ENCODE data around the gene RAI2. TPM values are rescaled to one million over a fixed set of nuclear protein-coding genes. Genes with fewer than 3 reads are reported as not detected.

RAI2 gene
- total RNA-seq, 6 donors from 2014 or later = 13.6 to 28.1 (median 19.1) TPM

DNA sequence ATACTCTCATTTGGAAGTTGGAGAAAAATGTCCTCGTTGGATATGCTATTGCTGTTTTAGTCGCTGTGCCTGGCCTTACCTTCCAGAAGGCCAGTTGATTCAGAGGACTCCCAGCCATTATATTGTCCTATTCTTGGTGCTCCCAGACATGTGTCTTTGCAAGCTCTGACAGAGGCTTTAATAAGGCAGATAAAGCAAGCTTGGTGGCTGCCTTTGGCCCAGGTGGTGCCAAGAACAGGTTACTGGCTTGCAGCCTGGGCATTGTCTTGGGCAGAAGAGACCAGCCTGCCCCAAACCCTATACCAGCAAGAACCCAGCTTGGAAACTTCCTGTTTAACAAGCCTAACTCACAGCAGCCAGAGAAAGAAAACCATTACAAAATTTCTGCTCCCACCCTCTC lies 16.9 kb downstream of the RAI2 start:
- H3K9me3 ChIP-seq = no peaks in the 10 kb centered on the region
- no peak for DNase-seq
- TF ChIP-seq POLR2AphosphoS5 (IDR thresholded peaks at IDR 0.05) = no peak
- peaks cover 0 to 15% (median 4%) of the 10 kb centered on the region in 4 donors for H3K4me1 ChIP-seq
- H3K4me3 ChIP-seq = no peak overlapping the region
- WGBS, 2 donors = 58 to 63% methylated on average over 2 of the region's 2 CpGs
- H3K27ac ChIP-seq = peak overlapping the region in 1 of 4 donors; percentile 24
- no peaks in the 10 kb centered on the region for H3K36me3 ChIP-seq
- no peak for ATAC-seq (ENCODE audit: low FRiP score in 2 of 2)
- H3K27me3 ChIP-seq = no peaks in the 10 kb centered on the region

DNA sequence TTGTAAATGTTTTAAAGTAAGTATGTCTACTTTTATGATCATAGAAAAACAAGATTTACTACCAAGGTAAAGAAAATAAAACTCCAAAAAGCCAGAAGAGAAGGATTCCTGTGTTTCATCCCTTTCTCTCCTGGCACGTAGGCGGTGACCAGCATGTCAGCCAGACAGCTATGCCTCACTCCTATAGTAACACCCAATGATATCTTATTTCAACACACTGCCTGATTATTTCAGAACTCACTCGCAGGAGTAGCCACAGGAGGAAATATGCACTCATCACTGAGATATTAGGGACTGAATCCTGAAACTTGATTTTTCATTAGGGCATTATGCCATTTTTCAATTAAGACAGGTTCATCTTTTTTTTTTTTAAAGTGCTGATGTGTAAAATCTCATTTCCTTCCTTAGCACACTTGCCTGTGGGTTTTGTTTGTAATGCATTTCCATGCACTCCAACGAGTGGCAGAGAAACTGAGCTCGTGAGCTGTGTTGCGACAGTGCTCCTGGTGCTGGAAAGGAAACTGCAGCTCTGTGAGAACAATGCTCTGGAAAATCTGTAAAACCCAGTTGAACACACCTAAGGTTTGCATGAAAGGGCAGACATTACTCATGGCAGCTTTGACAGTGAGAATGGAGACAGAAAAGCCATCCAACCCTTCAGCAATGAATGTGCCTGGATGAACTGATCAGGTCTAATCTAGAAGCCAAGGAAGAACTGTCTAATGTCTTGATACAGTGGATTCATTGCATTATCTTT lies 18.2 kb downstream of the RAI2 start:
- peaks cover 0 to 15% (median 4%) of the 10 kb centered on the region in 4 donors for H3K4me1 ChIP-seq
- peak overlapping the region in 2 of 4 donors; percentile 13 to 16 for H3K27ac ChIP-seq
- 34 to 41% methylated on average over 6 of the region's 6 CpGs for WGBS, 2 donors
- no peak overlapping the region for H3K4me3 ChIP-seq
- H3K9me3 ChIP-seq = no peaks in the 10 kb centered on the region
- no peak for TF ChIP-seq POLR2AphosphoS5 (IDR thresholded peaks at IDR 0.05)
- no peak for TF ChIP-seq EP300 (IDR thresholded peaks at IDR 0.05)
- TF ChIP-seq POLR2A (IDR thresholded peaks at IDR 0.05) = no peak
- TF ChIP-seq, protein P1, sequence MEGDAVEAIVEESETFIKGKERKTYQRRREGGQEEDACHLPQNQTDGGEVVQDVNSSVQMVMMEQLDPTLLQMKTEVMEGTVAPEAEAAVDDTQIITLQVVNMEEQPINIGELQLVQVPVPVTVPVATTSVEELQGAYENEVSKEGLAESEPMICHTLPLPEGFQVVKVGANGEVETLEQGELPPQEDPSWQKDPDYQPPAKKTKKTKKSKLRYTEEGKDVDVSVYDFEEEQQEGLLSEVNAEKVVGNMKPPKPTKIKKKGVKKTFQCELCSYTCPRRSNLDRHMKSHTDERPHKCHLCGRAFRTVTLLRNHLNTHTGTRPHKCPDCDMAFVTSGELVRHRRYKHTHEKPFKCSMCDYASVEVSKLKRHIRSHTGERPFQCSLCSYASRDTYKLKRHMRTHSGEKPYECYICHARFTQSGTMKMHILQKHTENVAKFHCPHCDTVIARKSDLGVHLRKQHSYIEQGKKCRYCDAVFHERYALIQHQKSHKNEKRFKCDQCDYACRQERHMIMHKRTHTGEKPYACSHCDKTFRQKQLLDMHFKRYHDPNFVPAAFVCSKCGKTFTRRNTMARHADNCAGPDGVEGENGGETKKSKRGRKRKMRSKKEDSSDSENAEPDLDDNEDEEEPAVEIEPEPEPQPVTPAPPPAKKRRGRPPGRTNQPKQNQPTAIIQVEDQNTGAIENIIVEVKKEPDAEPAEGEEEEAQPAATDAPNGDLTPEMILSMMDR (IDR thresholded peaks at IDR 0.05) = no peak
- H3K36me3 ChIP-seq = no peaks in the 10 kb centered on the region
- ATAC-seq (ENCODE audit: low FRiP score in 2 of 2) (no peak), DNase-seq (no peak)
- no peaks in the 10 kb centered on the region for H3K27me3 ChIP-seq

DNA sequence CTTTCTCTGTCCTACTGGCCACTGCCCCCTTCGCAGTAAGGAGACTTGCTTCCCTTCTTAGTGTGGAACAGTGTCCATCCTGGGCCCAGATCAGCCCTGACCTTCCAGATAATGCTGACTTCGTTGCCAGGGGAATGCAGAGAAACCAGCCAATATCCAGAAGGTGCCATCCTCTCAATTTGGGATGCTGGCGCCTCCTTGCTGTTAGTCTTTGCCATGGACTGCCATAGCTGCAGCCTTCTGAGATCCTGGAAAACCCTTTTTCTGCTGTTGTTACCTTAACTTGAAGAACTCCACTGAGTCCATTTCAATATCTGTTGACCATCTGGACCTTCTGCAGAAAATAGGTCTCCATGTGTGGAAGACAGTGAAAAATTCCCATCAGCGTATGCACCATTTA lies 21.8 kb downstream of the RAI2 start:
- WGBS, 2 donors = 58 to 100% methylated on average over 2 to 4 of the region's 4 CpGs
- Histone ChIP-seq H3K4me1 (peaks cover 0 to 5% (median under 1%) of the 10 kb centered on the region in 4 donors), H3K36me3 (no peaks in the 10 kb centered on the region), H3K9me3 (no peaks in the 10 kb centered on the region), H3K27me3 (no peaks in the 10 kb centered on the region), H3K27ac (no peak overlapping the region), H3K4me3 (no peak overlapping the region)
- ATAC-seq (ENCODE audit: low FRiP score in 2 of 2) = no peak
- no peak for DNase-seq
- TF ChIP-seq POLR2AphosphoS5 (IDR thresholded peaks at IDR 0.05) (no peak), EP300 (IDR thresholded peaks at IDR 0.05) (no peak), POLR2A (IDR thresholded peaks at IDR 0.05) (no peak)
- TF ChIP-seq, protein P1 (IDR thresholded peaks at IDR 0.05) = no peak

DNA sequence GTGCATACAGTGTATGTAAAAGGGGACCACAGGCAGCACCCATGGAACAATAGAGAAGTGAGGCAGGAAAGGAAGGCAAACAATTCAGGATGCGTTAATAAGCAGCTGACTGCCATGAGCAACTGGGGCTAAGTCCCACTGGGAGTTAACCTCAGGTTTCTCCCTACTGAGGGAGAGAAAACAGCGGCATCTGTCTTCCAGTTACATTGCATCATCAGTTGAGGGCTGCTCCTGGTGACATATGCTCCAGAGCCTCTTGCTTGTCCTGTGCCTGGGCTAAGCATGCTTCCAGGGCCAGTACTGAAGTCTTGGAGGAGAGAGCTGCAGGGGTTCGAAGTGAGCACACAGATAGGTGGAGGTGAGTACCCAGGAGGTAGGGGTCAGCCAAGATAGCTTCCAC lies 24.3 kb downstream of the RAI2 start:
- Histone ChIP-seq H3K4me3 (no peak overlapping the region), H3K9me3 (no peaks in the 10 kb centered on the region), H3K36me3 (no peaks in the 10 kb centered on the region), H3K27ac (no peak overlapping the region), H3K4me1 (no peaks in the 10 kb centered on the region), H3K27me3 (no peaks in the 10 kb centered on the region)
- DNase-seq (no peak), ATAC-seq (ENCODE audit: low FRiP score in 2 of 2) (no peak)
- 55 to 85% methylated on average over 2 to 3 of the region's 3 CpGs for WGBS, 2 donors
- no peak for TF ChIP-seq EP300 (IDR thresholded peaks at IDR 0.05)
- no peak for TF ChIP-seq POLR2A (IDR thresholded peaks at IDR 0.05)
- TF ChIP-seq POLR2AphosphoS5 (IDR thresholded peaks at IDR 0.05) = no peak
- TF ChIP-seq, protein P1 (IDR thresholded peaks at IDR 0.05) = no peak

DNA sequence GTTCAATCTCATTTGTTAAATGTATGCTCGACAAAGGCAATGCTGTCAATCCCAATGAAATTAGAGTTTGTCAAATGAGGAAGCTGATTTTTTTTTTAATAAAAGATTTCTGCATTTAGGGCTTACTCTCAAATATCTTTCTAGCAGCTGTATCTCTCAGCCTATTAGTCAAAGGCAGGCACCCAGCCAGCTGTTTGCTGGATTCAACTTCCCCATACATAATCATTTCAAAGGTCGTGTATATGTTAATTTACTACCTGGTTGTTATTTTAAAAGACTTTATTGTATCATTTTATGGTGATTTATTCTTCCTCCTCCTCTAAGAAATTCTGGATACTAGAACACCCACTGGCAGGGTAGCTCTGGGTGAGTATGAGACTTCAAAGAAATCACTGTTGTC lies 27.1 kb downstream of the RAI2 start:
- no peaks in the 10 kb centered on the region for H3K27me3 ChIP-seq
- H3K4me1 ChIP-seq = peaks cover 0 to 2% (median 0%) of the 10 kb centered on the region in 4 donors
- no peak overlapping the region for H3K27ac ChIP-seq
- H3K36me3 ChIP-seq = no peaks in the 10 kb centered on the region
- DNase-seq (no peak), ATAC-seq (ENCODE audit: low FRiP score in 2 of 2) (no peak)
- no peak overlapping the region for H3K4me3 ChIP-seq
- H3K9me3 ChIP-seq = no peaks in the 10 kb centered on the region
- TF ChIP-seq POLR2A (IDR thresholded peaks at IDR 0.05) = no peak
- TF ChIP-seq, protein P1 (IDR thresholded peaks at IDR 0.05) = no peak
- TF ChIP-seq EP300 (IDR thresholded peaks at IDR 0.05) = no peak
- TF ChIP-seq POLR2AphosphoS5 (IDR thresholded peaks at IDR 0.05) = no peak
- WGBS, 2 donors = 44 to 47% methylated on average over 2 of the region's 2 CpGs
